Fibroblast of pulmonary artery (primary cell): ENCODE data around the gene GRK6.
A peak's percentile ranks its signal among the peaks of the same experiment; 100 is the strongest.

Experiments used
- DNase-seq: peaks from one replicate; pipeline ENCODE4 v3.0.0-alpha.2; 2010; ENCODE audit warnings: low read depth
- H3K4me3 ChIP-seq: replicated peaks from 2 replicates; pipeline ENCODE4 v1.5.1; 2011; ENCODE audit warnings: low read depth, mild to moderate bottlenecking, control low read depth, low read length, moderate library complexity
- CTCF ChIP-seq: IDR thresholded peaks from 2 replicates; pipeline ENCODE4 v1.5.1; 2011; ENCODE audit warnings: mild to moderate bottlenecking, control low read depth, low read length, inconsistent platforms; ENCODE audit errors: missing control alignments

GRK6 gene

GRCh38 chr5:177491429-177491945, 65.0 kb downstream of the GRK6 start:
- H3K4me3 ChIP-seq, result no peak overlapping the region
- DNase-seq, result no peak
- peak; percentile 28 for TF ChIP-seq CTCF

GRCh38 chr5:177491983-177492746, 65.7 kb downstream of the GRK6 start:
- DNase-seq, result no peak
- no peak for TF ChIP-seq CTCF
- no peak overlapping the region for H3K4me3 ChIP-seq
